ENCODE measurements around the gene PRR36.

DNA sequence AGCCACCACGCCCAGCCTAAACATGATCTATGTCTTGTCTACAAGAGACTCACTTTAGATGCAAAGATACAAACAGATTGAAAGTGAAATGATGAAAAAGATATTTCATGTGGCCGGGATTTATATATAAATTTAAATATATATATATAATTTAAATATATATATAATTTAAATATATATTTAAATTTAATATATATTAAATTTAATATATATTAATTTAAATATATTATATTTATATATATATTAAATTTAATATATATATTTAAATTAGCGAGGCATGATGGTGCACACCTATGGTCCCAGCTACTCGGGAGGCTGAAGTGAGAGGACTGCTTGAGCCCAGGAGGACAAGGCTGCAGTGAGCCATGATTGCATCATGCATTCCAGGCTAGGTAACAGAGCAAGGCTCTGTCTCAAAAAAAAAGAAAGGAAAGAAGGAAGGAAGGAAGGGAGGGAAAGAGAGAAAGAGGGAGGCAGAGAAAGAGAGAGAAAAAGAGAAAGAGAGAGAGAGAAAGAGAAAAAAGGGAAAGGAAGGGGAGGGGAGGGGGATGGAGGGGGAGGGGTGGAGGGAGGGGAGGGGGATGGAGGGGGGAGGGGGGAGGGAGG is 51.2 kb downstream of the PRR36 start:
- TF ChIP-seq E2F8 (IDR thresholded peaks at IDR 0.05; ENCODE audit: low read depth, partially characterized antibody) = no peak
- no peak for TF ChIP-seq JUNB (IDR thresholded peaks at IDR 0.05)
- TF ChIP-seq POLR2A (IDR thresholded peaks at IDR 0.05; ENCODE audit: low read depth, low read length) = no peak
- TF ChIP-seq, protein P1, sequence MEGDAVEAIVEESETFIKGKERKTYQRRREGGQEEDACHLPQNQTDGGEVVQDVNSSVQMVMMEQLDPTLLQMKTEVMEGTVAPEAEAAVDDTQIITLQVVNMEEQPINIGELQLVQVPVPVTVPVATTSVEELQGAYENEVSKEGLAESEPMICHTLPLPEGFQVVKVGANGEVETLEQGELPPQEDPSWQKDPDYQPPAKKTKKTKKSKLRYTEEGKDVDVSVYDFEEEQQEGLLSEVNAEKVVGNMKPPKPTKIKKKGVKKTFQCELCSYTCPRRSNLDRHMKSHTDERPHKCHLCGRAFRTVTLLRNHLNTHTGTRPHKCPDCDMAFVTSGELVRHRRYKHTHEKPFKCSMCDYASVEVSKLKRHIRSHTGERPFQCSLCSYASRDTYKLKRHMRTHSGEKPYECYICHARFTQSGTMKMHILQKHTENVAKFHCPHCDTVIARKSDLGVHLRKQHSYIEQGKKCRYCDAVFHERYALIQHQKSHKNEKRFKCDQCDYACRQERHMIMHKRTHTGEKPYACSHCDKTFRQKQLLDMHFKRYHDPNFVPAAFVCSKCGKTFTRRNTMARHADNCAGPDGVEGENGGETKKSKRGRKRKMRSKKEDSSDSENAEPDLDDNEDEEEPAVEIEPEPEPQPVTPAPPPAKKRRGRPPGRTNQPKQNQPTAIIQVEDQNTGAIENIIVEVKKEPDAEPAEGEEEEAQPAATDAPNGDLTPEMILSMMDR (IDR thresholded peaks at IDR 0.05 in 2 of 3, conservative IDR thresholded peaks at IDR 0.05 in 1 of 3; ENCODE audit: control insufficient read depth in 2 of 3, extremely low read depth in 1 of 3, insufficient read depth in 1 of 3, low read depth in 3 of 3, low read length in 3 of 3) = no peak
- TF ChIP-seq FOS (IDR thresholded peaks at IDR 0.05; ENCODE audit: borderline replicate concordance, extremely low read depth, insufficient read length) = no peak
- TF ChIP-seq ZNF24 (IDR thresholded peaks at IDR 0.05) = no peak
- no peak for TF ChIP-seq YY1 (IDR thresholded peaks at IDR 0.05; ENCODE audit: low read depth, low read length)
- TF ChIP-seq SRF (IDR thresholded peaks at IDR 0.05; ENCODE audit: low read depth in 2 of 2, low read length in 2 of 2) = no peak
- TF ChIP-seq ESRRA (IDR thresholded peaks at IDR 0.05; ENCODE audit: low read length) = no peak
- TF ChIP-seq PRDM15 (CRISPR knock-in tag; IDR thresholded peaks at IDR 0.05) = no peak
- TF ChIP-seq RAD21 (IDR thresholded peaks at IDR 0.05; ENCODE audit: insufficient read depth, low read depth, low read length) = no peak
